Smooth muscle cell (in vitro differentiated cells): ENCODE measurements around the gene MAPK4. TPM values are rescaled to one million over a fixed set of nuclear protein-coding genes. Genes with fewer than 3 reads are reported as not detected.

Experiments used
- DNase-seq: peaks from one replicate; lab custom pipeline; 2025; ENCODE audit not compliant: unreplicated experiment; lab: John Stamatoyannopoulos, UW
- H2AFZ ChIP-seq: fragments of 200-600 bp; sonication (generic); 2 replicates; pipeline ENCODE4 v1.6.0; 2016; ENCODE audit warnings: antibody characterized with exemption, low read depth, mild to moderate bottlenecking
- H3F3A ChIP-seq: fragments of 200-600 bp; sonication (generic); 2 replicates; pipeline ENCODE4 v1.6.0; 2017; ENCODE audit warnings: antibody characterized with exemption, low read depth
- H3K27ac ChIP-seq: fragments of 200-600 bp; sonication (generic); 2 replicates; pipeline ENCODE4 v1.5.1; 2016; ENCODE audit warnings: low read depth, mild to moderate bottlenecking
- H3K27me3 ChIP-seq: fragments of 200-600 bp; sonication (generic); 2 replicates; pipeline ENCODE4 v1.6.1; 2016; ENCODE audit warnings: low read depth, mild to moderate bottlenecking
- H3K36me3 ChIP-seq: fragments of 200-600 bp; sonication (generic); 2 replicates; pipeline ENCODE4 v1.5.1; 2016; ENCODE audit warnings: low read depth
- H3K4me1 ChIP-seq: fragments of 200-600 bp; sonication (generic); 2 replicates; pipeline ENCODE4 v1.5.1; 2016; ENCODE audit warnings: low read depth
- H3K4me2 ChIP-seq: fragments of 200-600 bp; sonication (generic); 2 replicates; pipeline ENCODE4 v1.6.0; 2016; ENCODE audit warnings: mild to moderate bottlenecking
- H3K4me3 ChIP-seq: fragments of 200-600 bp; sonication (generic); 2 replicates; pipeline ENCODE4 v1.5.1; 2016; ENCODE audit warnings: mild to moderate bottlenecking
- H3K79me2 ChIP-seq: fragments of 200-600 bp; sonication (generic); 2 replicates; pipeline ENCODE4 v1.6.0; 2016; ENCODE audit warnings: low read depth, mild to moderate bottlenecking
- H3K9ac ChIP-seq: fragments of 200-600 bp; sonication (generic); 2 replicates; pipeline ENCODE4 v1.6.0; 2016; ENCODE audit warnings: low read depth
- H3K9me3 ChIP-seq: fragments of 200-600 bp; sonication (generic); replicated peaks from 2 replicates; pipeline ENCODE4 v1.5.1; 2016; ENCODE audit warnings: low read depth
- H4K20me1 ChIP-seq: fragments of 200-600 bp; sonication (generic); 2 replicates; pipeline ENCODE4 v1.6.0; 2016; ENCODE audit warnings: low read depth
- CTCF ChIP-seq: fragments of 200-600 bp; sonication (generic); IDR thresholded peaks from 2 replicates; pipeline ENCODE4 v1.5.1; 2017; ENCODE audit warnings: borderline replicate concordance, mild to moderate bottlenecking, antibody characterized with exemption; ENCODE audit not compliant: insufficient read depth, poor library complexity, severe bottlenecking
- WGBS: methylation state at CpG from one replicate; pipeline ENCODE4 v1.1.7; 2016; ENCODE audit warnings: low lambda C conversion rate; 5-methylcytosine and 5-hydroxymethylcytosine counted together
- polyA plus RNA-seq: library from polyadenylated mRNA; unstranded; fragments of >200 nt; fragmentation: Nextera tagmentation; extraction: Ambion mirVana; gene quantifications from 2 replicates; pipeline ENCODE4 v1.2.1, GENCODE V29; 2016
- total RNA-seq: library from RNA; depleted of rRNA; stranded (reverse); fragments of >200 nt; gene quantifications from 2 replicates; pipeline ENCODE4 v1.2.3, GENCODE V29; 2014

The MAPK4 gene
- total and polyA plus RNA-seq, 2 experiments from 2014 or later: 0.09 TPM; not detected in 1

DNA sequence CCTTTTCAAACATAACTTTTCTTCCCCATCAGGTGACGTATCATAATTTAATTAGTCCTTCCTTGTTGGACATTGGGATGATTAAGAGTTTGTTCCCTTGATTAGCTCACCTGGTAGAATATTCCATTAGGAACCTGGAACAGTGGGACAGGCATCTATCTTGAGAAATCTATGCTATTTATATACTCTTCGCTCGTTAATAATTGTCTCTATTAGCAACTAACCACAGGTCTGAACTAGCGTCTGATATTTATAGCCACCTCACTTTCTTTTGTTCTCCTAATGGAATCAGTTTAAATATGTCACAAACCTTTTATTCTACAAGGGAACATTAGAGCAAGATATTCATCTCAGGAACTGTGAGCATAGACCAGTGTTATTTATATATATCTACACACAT lies 79.8 kb downstream of the MAPK4 start:
- Histone ChIP-seq H3K9ac (no peak overlapping the region), H4K20me1 (no peaks in the 10 kb centered on the region), H3F3A (no peaks in the 10 kb centered on the region), H3K79me2 (no peaks in the 10 kb centered on the region), H2AFZ (no peak overlapping the region), H3K4me3 (no peak overlapping the region), H3K4me2 (no peak overlapping the region), H3K4me1 (no peaks in the 10 kb centered on the region), H3K9me3 (no peaks in the 10 kb centered on the region), H3K27ac (no peak overlapping the region), H3K36me3 (no peaks in the 10 kb centered on the region), H3K27me3 (no peaks in the 10 kb centered on the region)
- no peak for DNase-seq
- no peak for TF ChIP-seq CTCF
- WGBS: 91% methylated on average over 4 of the region's 4 CpGs

DNA sequence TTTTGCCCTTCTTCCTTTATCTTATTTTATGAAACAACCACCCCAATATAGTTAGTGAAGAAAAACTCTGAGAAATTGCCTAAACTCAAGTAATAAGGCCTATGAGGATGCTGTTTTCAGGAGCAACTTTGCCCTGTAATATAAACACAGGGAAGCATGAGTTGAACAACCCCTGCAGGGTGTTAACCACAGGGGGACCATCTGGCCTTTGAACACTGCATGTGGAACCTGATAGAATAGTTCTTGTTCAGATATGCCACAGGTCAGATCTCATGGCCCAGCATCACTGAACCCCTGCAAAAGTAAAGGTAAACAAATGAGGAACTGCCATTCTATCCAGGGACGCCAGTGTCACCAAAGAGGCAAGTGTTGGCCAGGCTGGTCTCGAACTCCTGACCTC lies 82.6 kb downstream of the MAPK4 start:
- Histone ChIP-seq H3K27ac (no peak overlapping the region), H3K4me3 (no peak overlapping the region), H2AFZ (no peak overlapping the region), H3K4me2 (no peak overlapping the region), H3K4me1 (peaks cover 4% of the 10 kb centered on the region), H3K9ac (no peak overlapping the region), H3K9me3 (no peaks in the 10 kb centered on the region), H3K27me3 (no peaks in the 10 kb centered on the region), H4K20me1 (no peaks in the 10 kb centered on the region), H3F3A (no peaks in the 10 kb centered on the region), H3K36me3 (no peaks in the 10 kb centered on the region), H3K79me2 (no peaks in the 10 kb centered on the region)
- no peak for DNase-seq
- no peak for TF ChIP-seq CTCF
- WGBS: 95% methylated on average over 2 of the region's 2 CpGs

- H3K9me3 ChIP-seq: no peaks in the 10 kb centered on the region
- H3K4me1 ChIP-seq: peaks cover 4% of the 10 kb centered on the region
- DNase-seq: no peak
- no peak overlapping the region for H2AFZ ChIP-seq
- TF ChIP-seq CTCF: no peak
- no peaks in the 10 kb centered on the region for H4K20me1 ChIP-seq
- no peaks in the 10 kb centered on the region for H3K36me3 ChIP-seq
- 92% methylated on average over 1 of the region's 1 CpG for WGBS
- no peak overlapping the region for H3K27ac ChIP-seq
- no peaks in the 10 kb centered on the region for H3K79me2 ChIP-seq
- H3K27me3 ChIP-seq: no peaks in the 10 kb centered on the region
- no peaks in the 10 kb centered on the region for H3F3A ChIP-seq
- H3K9ac ChIP-seq: no peak overlapping the region
- H3K4me3 ChIP-seq: no peak overlapping the region
- no peak overlapping the region for H3K4me2 ChIP-seq
Measured at GRCh38 chr18:50644146-50644545, 84.3 kb downstream of the MAPK4 start.

DNA sequence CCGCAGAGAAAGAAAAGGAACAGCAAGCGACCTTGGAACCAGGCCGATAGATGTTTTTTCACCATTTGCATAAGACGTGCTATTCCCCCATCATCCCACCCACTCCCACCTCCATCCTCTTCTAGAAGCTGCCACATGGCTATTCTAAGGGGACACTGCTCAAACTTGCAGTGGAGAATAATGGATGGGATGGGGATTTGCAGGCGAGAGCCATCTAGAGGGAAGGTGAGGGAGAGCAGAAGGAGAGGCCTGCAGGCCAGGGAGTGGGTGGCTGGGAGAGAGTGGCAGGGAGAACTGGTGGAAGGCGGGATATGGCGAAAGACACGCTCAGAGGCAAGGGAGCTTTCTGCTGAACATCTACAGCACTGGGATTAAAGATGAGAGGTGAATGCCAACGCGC lies 84.9 kb downstream of the MAPK4 start:
- H3K4me2 ChIP-seq: no peak overlapping the region
- H4K20me1 ChIP-seq: no peaks in the 10 kb centered on the region
- no peak overlapping the region for H2AFZ ChIP-seq
- no peaks in the 10 kb centered on the region for H3K9me3 ChIP-seq
- no peak overlapping the region for H3K4me3 ChIP-seq
- H3K4me1 ChIP-seq: peaks cover 4% of the 10 kb centered on the region
- H3F3A ChIP-seq: no peaks in the 10 kb centered on the region
- no peak overlapping the region for H3K9ac ChIP-seq
- TF ChIP-seq CTCF: peak; percentile 19
- no peaks in the 10 kb centered on the region for H3K79me2 ChIP-seq
- DNase-seq: no peak
- no peaks in the 10 kb centered on the region for H3K27me3 ChIP-seq
- H3K27ac ChIP-seq: no peak overlapping the region
- H3K36me3 ChIP-seq: no peaks in the 10 kb centered on the region
- 44% methylated on average over 10 of the region's 10 CpGs for WGBS
